GM20000 (cell line): ENCODE measurements around the gene ZNF423.

Experiments
- DNase-seq: peaks from one replicate; pipeline ENCODE4 v3.0.0; 2012; ENCODE audit warnings: low spot score
- CTCF ChIP-seq: IDR thresholded peaks from 2 replicates; pipeline ENCODE4 v1.5.1; 2012; ENCODE audit warnings: mild to moderate bottlenecking, control low read depth; ENCODE audit errors: extremely low read depth, missing control alignments

Gene ZNF423

GRCh38 chr16:49459953-49460735 lies 395.8 kb downstream of the ZNF423 start:
- DNase-seq = no peak
- TF ChIP-seq CTCF = no peak

- no peak for DNase-seq
- no peak for TF ChIP-seq CTCF
Observed at GRCh38 chr16:49458656-49459445, 397.1 kb downstream of the ZNF423 start.

- no peak for DNase-seq
- TF ChIP-seq CTCF = no peak
Observed at GRCh38 chr16:49458243-49458642, 397.7 kb downstream of the ZNF423 start.

- DNase-seq = no peak
- no peak for TF ChIP-seq CTCF
Observed at GRCh38 chr16:49457196-49457595, 398.7 kb downstream of the ZNF423 start.

- no peak for TF ChIP-seq CTCF
- DNase-seq = no peak
Observed at GRCh38 chr16:49456763-49457162, 399.1 kb downstream of the ZNF423 start.

GRCh38 chr16:49455991-49456745 lies 399.7 kb downstream of the ZNF423 start:
- TF ChIP-seq CTCF = no peak
- DNase-seq = no peak
